CD4-positive, alpha-beta T cell treated with Interleukin-2 at 100 ng/mL for 4 hours (primary cell): ENCODE measurements around the gene GSTT4.
"Not testable (repeated sequence)": the region's sequence is repeated elsewhere in the genome, so short reads cannot be mapped to it uniquely, and the experiment has no call there.

Source experiments
- DNase-seq: peaks from one replicate; pipeline ENCODE4 v3.0.0-alpha.2; 2020; ENCODE audit warnings: low spot score

GSTT4 gene

DNA sequence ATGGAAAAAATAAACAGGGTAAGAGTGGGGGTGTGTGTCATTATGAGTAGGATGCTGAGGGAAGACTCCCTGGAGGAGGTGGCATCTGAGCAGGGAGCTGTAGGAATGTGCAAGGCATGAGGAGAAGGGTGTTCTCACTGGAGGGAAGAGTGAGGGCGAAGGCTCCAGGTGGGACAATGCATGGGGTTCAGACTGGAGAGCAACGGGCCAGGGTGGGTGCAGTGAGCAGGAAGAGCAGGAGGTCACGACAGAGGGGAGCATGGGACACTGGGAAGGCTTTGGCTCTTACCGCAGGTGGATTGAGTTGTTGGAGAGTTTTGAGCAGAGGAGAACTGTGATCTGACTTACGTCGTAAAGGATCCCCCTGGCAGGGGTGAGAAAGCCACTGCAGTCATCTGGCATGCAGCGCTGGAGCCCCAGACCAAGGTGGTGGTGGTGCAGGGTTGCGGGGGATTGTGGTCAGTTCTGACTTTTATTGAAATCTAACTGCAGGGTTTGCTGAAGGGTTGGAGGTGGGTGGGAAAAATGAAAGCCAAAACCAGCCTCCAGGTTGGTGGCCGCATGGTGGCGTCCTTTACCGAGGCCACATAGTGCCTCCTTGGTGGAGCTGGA, 52.4 kb downstream of the GSTT4 start:
- DNase-seq, result not testable (repeated sequence)

DNA sequence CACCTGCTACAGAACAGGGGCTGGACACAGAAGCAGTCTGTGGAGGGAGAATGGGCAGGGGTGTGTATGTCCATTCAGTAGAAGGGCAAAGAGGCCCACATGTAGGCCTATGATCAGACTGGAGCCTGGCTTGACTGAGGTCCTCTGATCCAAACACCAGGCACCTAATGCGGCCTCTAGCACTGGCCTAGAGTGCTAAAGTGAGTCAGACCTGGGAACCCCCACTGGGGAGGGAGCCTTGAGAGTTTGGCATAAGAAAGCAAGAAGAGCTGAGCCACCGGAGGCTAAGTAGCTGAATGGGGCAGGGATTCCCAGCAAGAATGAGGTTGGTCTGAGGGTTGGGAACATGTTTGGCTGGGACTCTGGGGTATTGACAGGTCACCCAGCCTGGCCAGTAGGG, 53.9 kb downstream of the GSTT4 start:
- not testable (repeated sequence) for DNase-seq

DNA sequence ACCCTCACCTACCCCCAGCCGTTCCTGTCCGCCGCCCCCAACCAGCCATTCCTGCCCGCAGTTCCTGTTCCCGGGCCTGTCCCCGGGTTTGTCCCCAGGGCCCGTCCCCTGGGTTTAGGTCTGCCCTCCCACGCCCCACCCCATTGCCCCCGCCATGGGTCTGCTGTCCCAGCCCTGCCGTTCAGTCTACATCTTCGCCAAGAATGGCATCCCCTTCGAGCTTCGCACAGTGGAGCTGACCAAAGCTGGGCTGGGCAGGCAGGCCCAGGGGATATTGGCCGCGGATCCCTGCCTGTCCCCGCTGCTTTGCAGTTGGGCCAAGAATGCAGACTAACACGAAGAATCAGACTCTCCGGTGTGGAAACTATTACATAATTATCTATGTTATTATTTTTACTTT, 55.5 kb downstream of the GSTT4 start:
- not testable (repeated sequence) for DNase-seq
